ENCODE results near the gene RAB11B. TPM values are rescaled to one million over a fixed set of nuclear protein-coding genes. Genes with fewer than 3 reads are reported as not detected.
"Not testable (repeated sequence)": the region's sequence is repeated elsewhere in the genome, so short reads cannot be mapped to it uniquely, and the experiment has no call there.

The RAB11B gene
- polyA plus RNA-seq, 3 donors: 80.4 to 105 (median 86.1) TPM

GRCh38 chr19:8412783-8413628, 22.8 kb downstream of the RAB11B start, which contains the start of gene MARCHF2:
Gene MARCHF2, plus strand, starts transcription at chr19:8413305. Its CDS starts 8,536 bp downstream, at chr19:8421841.
- WGBS, 3 donors: 3 to 6% (median 4%) methylated on average over 70 to 88 of the region's 89 CpGs
- H3K27ac ChIP-seq (ENCODE audit: low read depth, low read length): peak within 1 kb of the TSS; percentile 46

- 16 to 27% (median 22%) methylated on average over 3 of the region's 3 CpGs for WGBS, 3 donors
- H3K27ac ChIP-seq (ENCODE audit: low read depth, low read length): no peak overlapping the region
Observed at GRCh38 chr19:8413629-8413995, 23.5 kb downstream of the RAB11B start.

- H3K27ac ChIP-seq (ENCODE audit: low read depth, low read length): no peak overlapping the region
- WGBS, 3 donors: 68 to 94% (median 80%) methylated on average over 4 of the region's 4 CpGs
Observed at GRCh38 chr19:8416796-8417195, 26.6 kb downstream of the RAB11B start.

GRCh38 chr19:8421484-8422461, 31.6 kb downstream of the RAB11B start:
- 49 to 91% (median 87%) methylated on average over 28 of the region's 28 CpGs for WGBS, 3 donors
- no peak overlapping the region for H3K27ac ChIP-seq (ENCODE audit: low read depth, low read length)

GRCh38 chr19:8423817-8424223, 33.7 kb downstream of the RAB11B start:
- WGBS, 3 donors: 23 to 58% (median 24%) methylated on average over 9 of the region's 9 CpGs
- H3K27ac ChIP-seq (ENCODE audit: low read depth, low read length): peak overlapping the region; percentile 61

- 84 to 95% (median 90%) methylated on average over 6 of the region's 6 CpGs for WGBS, 3 donors
- H3K27ac ChIP-seq (ENCODE audit: low read depth, low read length): not testable (repeated sequence)
Observed at GRCh38 chr19:8425331-8425730, 35.2 kb downstream of the RAB11B start.

GRCh38 chr19:8426283-8426682, 36.1 kb downstream of the RAB11B start:
- 94 to 100% (median 95%) methylated on average over 7 of the region's 7 CpGs for WGBS, 3 donors
- H3K27ac ChIP-seq (ENCODE audit: low read depth, low read length): no peak overlapping the region

GRCh38 chr19:8429044-8429443, 38.9 kb downstream of the RAB11B start:
- WGBS, 3 donors: 86 to 95% (median 92%) methylated on average over 6 of the region's 6 CpGs
- H3K27ac ChIP-seq (ENCODE audit: low read depth, low read length): no peak overlapping the region

- 93 to 96% (median 94%) methylated on average over 6 of the region's 6 CpGs for WGBS, 3 donors
- no peak overlapping the region for H3K27ac ChIP-seq (ENCODE audit: low read depth, low read length)
Observed at GRCh38 chr19:8429826-8430225, 39.7 kb downstream of the RAB11B start.

GRCh38 chr19:8430650-8431049, 40.5 kb downstream of the RAB11B start:
- no peak overlapping the region for H3K27ac ChIP-seq (ENCODE audit: low read depth, low read length)
- WGBS, 3 donors: 92% methylated on average over 20 of the region's 20 CpGs

GRCh38 chr19:8438236-8438635, 48.1 kb downstream of the RAB11B start:
- no peak overlapping the region for H3K27ac ChIP-seq (ENCODE audit: low read depth, low read length)
- 91 to 98% (median 96%) methylated on average over 12 of the region's 12 CpGs for WGBS, 3 donors

GRCh38 chr19:8441725-8442544, 51.8 kb downstream of the RAB11B start:
- no peak overlapping the region for H3K27ac ChIP-seq (ENCODE audit: low read depth, low read length)
- WGBS, 3 donors: 87 to 93% (median 92%) methylated on average over 6 of the region's 6 CpGs

- WGBS, 3 donors: 24 to 28% (median 25%) methylated on average over 32 of the region's 32 CpGs
- H3K27ac ChIP-seq (ENCODE audit: low read depth, low read length): not testable (repeated sequence)
Observed at GRCh38 chr19:8444140-8444676, 54.0 kb downstream of the RAB11B start.

- 0% methylated on average over 59 to 93 of the region's 93 CpGs for WGBS, 3 donors
- H3K27ac ChIP-seq (ENCODE audit: low read depth, low read length): peak within 1 kb of the TSS; percentile 80
Observed at GRCh38 chr19:8444677-8445487, 54.7 kb downstream of the RAB11B start, which contains the start of gene HNRNPM. Gene HNRNPM, plus strand, starts transcription at chr19:8444975. Its CDS starts 24 bp downstream, at chr19:8444999.

GRCh38 chr19:8445488-8446001, 55.4 kb downstream of the RAB11B start:
- WGBS, 3 donors: 0 to 1% (median 0%) methylated on average over 37 to 45 of the region's 45 CpGs

GRCh38 chr19:8446061-8446709, 56.0 kb downstream of the RAB11B start:
- WGBS, 3 donors: 17 to 33% (median 32%) methylated on average over 16 of the region's 16 CpGs
- H3K27ac ChIP-seq (ENCODE audit: low read depth, low read length): no peak overlapping the region

More at GRCh38 chr19:8445488-8446001, 55.4 kb downstream of the RAB11B start:
- peak overlapping the region; percentile 80 for H3K27ac ChIP-seq (ENCODE audit: low read depth, low read length)
